GM21360 (cell line): ENCODE measurements around the gene DFFB.

ENCODE experiments used
- ATAC-seq: cut with Tn5 transposase; IDR thresholded peaks from one replicate; pipeline ENCODE4 v1.9.1; 2021; ENCODE audit warnings: mild to moderate bottlenecking, moderate library complexity; ENCODE audit not compliant: unreplicated experiment

Gene DFFB

GRCh38 chr1:3869751-3870301 lies 12.6 kb downstream of the DFFB start:
- no peak for ATAC-seq

- no peak for ATAC-seq
Measured at GRCh38 chr1:3871451-3871805, 14.2 kb downstream of the DFFB start.

- no peak for ATAC-seq
Measured at GRCh38 chr1:3872546-3872945, 15.3 kb downstream of the DFFB start.

GRCh38 chr1:3874736-3875135 lies 17.5 kb downstream of the DFFB start:
- no peak for ATAC-seq

- ATAC-seq: no peak
Measured at GRCh38 chr1:3876716-3877115, 19.4 kb downstream of the DFFB start.

GRCh38 chr1:3879099-3879498 lies 21.8 kb downstream of the DFFB start:
- no peak for ATAC-seq

- ATAC-seq: no peak
Measured at GRCh38 chr1:3879787-3880428, 22.6 kb downstream of the DFFB start.

GRCh38 chr1:3880429-3881192 lies 23.3 kb downstream of the DFFB start:
- no peak for ATAC-seq

- no peak for ATAC-seq
Measured at GRCh38 chr1:3881193-3881480, 23.9 kb downstream of the DFFB start.

GRCh38 chr1:3883194-3883925 lies 26.1 kb downstream of the DFFB start:
- no peak for ATAC-seq

GRCh38 chr1:3884966-3885365 lies 27.7 kb downstream of the DFFB start:
- no peak for ATAC-seq

GRCh38 chr1:3885611-3886010 lies 28.3 kb downstream of the DFFB start:
- ATAC-seq: no peak

- no peak for ATAC-seq
Measured at GRCh38 chr1:3886106-3886670, 28.9 kb downstream of the DFFB start.

- ATAC-seq: no peak
Measured at GRCh38 chr1:3886691-3887090, 29.4 kb downstream of the DFFB start.

GRCh38 chr1:3888301-3888700 lies 31.0 kb downstream of the DFFB start:
- no peak for ATAC-seq

GRCh38 chr1:3889936-3890335 lies 32.7 kb downstream of the DFFB start:
- ATAC-seq: no peak

- ATAC-seq: no peak
Measured at GRCh38 chr1:3890389-3891328, 33.4 kb downstream of the DFFB start.

GRCh38 chr1:3891329-3891865 lies 34.1 kb downstream of the DFFB start:
- ATAC-seq: no peak

GRCh38 chr1:3892748-3893147 lies 35.5 kb downstream of the DFFB start:
- ATAC-seq: no peak

- no peak for ATAC-seq
Measured at GRCh38 chr1:3893190-3893589, 35.9 kb downstream of the DFFB start.
